Measurements from ENCODE around the gene IL1RAP. TPM values are rescaled to one million over a fixed set of nuclear protein-coding genes. Genes with fewer than 3 reads are reported as not detected.
A peak's percentile ranks its signal among the peaks of the same experiment; 100 is the strongest.

Gene IL1RAP
- total and polyA plus RNA-seq, 2 experiments from 2014 or later, result 3.2 to 8.9 TPM

DNA sequence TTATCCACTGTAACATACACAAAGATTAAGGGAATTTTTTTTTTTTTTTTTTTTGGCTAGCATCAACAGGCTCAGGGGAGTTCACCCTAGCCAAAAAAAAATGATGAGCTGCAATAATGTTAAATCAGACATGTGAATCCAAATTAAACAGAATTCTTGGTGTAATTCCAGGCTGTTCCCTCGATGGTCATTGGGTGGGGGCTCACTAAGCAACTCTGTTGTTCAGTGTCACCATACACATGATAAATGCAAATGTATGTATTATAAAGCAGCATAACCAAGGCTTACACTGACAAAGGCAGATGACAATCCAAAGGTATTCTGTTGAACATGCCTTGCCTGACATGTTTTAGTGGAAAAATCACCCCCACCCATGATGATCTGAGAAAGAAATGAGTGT is 29.0 kb downstream of the IL1RAP start:
- Histone ChIP-seq H3K27me3 (no peaks in the 10 kb centered on the region), H3K4me3 (no peak overlapping the region), H3K4me1 (ENCODE audit: low read depth) (peaks cover 9% of the 10 kb centered on the region), H3K27ac (no peak overlapping the region), H3K9me3 (ENCODE audit: low read depth) (no peaks in the 10 kb centered on the region), H3K36me3 (no peaks in the 10 kb centered on the region)
- TF ChIP-seq, protein P1, sequence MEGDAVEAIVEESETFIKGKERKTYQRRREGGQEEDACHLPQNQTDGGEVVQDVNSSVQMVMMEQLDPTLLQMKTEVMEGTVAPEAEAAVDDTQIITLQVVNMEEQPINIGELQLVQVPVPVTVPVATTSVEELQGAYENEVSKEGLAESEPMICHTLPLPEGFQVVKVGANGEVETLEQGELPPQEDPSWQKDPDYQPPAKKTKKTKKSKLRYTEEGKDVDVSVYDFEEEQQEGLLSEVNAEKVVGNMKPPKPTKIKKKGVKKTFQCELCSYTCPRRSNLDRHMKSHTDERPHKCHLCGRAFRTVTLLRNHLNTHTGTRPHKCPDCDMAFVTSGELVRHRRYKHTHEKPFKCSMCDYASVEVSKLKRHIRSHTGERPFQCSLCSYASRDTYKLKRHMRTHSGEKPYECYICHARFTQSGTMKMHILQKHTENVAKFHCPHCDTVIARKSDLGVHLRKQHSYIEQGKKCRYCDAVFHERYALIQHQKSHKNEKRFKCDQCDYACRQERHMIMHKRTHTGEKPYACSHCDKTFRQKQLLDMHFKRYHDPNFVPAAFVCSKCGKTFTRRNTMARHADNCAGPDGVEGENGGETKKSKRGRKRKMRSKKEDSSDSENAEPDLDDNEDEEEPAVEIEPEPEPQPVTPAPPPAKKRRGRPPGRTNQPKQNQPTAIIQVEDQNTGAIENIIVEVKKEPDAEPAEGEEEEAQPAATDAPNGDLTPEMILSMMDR (IDR thresholded peaks at IDR 0.05; ENCODE audit: low read depth, low read length), result no peak
- no peak for DNase-seq (ENCODE audit: low read depth in 1 of 2, low spot score in 1 of 2)

DNA sequence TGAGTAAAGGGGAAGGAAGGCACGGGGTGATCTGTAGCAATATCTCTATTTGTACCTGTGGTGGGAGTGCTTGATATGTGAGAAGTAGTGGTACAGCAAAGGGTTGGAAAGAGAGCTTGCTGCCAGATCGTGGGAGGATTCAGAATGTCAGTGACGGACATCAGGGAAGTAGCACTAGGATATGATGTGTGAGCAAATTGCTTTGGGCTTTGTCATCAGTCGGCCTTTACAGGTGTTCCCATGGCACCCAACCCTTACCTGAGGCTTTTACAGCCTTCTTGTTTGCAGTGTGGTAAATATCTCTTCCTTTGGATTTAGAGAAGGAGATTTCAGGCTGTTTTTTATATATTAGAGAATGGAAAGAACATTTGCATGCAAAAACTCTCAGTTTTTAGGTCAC is 29.8 kb downstream of the IL1RAP start:
- Histone ChIP-seq H3K4me3 (no peak overlapping the region), H3K27me3 (no peaks in the 10 kb centered on the region), H3K36me3 (no peaks in the 10 kb centered on the region), H3K27ac (no peak overlapping the region), H3K4me1 (ENCODE audit: low read depth) (peaks cover 12% of the 10 kb centered on the region), H3K9me3 (ENCODE audit: low read depth) (no peaks in the 10 kb centered on the region)
- TF ChIP-seq, protein P1 (IDR thresholded peaks at IDR 0.05; ENCODE audit: low read depth, low read length), result no peak
- no peak for DNase-seq (ENCODE audit: low read depth in 1 of 2, low spot score in 1 of 2)

DNA sequence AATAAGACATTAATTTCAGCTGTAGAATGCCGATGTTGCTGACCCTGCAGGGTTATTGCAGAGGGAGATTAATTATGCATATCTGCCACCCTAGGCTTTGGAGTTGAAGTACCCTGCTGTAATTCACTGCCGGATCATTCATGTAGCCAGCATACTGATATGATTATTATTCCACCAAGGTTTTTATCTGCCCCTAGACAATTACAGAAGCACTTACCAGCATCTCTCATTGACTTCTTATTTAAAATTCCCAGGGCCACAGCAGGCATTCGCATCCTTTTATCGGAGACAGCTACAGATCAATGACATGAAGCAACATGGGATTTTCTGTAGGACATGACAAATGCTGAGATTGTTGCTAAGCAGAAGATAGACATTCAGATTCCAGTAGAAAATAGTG is 31.3 kb downstream of the IL1RAP start:
- no peak overlapping the region for H3K27ac ChIP-seq
- no peaks in the 10 kb centered on the region for H3K27me3 ChIP-seq
- DNase-seq (ENCODE audit: low read depth in 1 of 2, low spot score in 1 of 2), result no peak
- no peaks in the 10 kb centered on the region for H3K36me3 ChIP-seq
- TF ChIP-seq, protein P1 (IDR thresholded peaks at IDR 0.05; ENCODE audit: low read depth, low read length), result no peak
- H3K9me3 ChIP-seq (ENCODE audit: low read depth), result no peaks in the 10 kb centered on the region
- no peak overlapping the region for H3K4me3 ChIP-seq
- H3K4me1 ChIP-seq (ENCODE audit: low read depth), result peaks cover 13% of the 10 kb centered on the region

DNA sequence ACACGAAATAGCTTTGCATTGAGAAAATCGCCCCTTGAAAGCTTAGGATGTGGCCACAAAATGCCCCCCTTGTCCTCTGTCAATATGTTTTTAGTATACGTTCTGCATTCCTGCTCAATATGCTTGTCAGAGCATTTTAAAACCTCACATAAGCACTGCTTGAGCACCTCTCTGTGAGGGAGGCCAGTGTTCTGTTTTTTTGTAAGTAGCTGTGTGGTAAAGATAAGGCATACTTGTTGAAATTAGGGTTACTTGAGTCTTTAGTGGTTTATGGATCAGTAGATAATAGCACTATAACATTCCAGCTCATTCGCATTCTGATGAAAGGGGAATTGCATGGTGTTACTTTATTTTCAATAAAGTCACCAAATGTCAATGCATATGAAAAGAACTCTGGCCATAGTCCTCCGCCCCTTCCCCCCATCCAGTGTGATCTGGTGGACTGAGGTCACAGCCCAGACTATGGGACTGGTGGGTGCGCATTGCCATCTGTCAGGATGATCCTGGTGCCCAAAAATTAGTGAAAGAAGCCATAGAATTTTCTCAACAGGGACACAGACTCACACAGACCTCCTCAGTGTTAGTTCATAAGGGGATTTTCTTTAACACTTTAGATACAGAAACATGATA is 33.1 kb downstream of the IL1RAP start:
- Histone ChIP-seq H3K36me3 (no peaks in the 10 kb centered on the region), H3K4me1 (ENCODE audit: low read depth) (peaks cover 13% of the 10 kb centered on the region), H3K27me3 (no peaks in the 10 kb centered on the region), H3K27ac (no peak overlapping the region), H3K4me3 (no peak overlapping the region), H3K9me3 (ENCODE audit: low read depth) (no peaks in the 10 kb centered on the region)
- peak; percentile 28 to 30 for DNase-seq (ENCODE audit: low read depth in 1 of 2, low spot score in 1 of 2)
- TF ChIP-seq, protein P1 (IDR thresholded peaks at IDR 0.05; ENCODE audit: low read depth, low read length), result no peak

DNA sequence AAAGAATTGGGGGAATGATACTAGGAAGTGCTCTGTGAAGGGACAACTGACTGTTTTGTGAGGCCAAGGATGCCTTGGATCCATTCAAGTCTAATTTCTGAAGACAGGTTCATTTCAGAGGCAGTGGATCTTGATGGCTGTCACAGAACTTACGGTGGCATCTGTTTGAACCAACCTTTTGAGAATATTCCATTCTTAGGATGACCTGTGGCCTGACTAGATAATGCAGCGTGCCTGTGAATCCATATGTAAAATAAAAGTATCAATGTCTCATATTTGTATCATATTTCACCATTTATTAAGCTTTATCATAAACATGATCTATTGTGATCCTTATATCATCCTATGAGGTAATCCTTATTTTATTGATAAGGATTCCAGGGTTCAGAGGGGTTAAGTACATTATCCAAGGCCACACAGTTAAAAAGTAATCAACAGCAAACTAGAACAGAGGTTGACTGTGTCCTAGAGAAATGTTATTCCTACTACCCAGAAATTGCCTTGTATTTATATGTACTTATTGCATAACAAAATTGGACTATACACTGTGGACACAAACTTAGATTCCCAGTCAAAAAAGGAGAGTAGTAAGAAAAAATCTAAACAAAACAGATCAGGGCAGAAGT is 34.3 kb downstream of the IL1RAP start:
- no peak for DNase-seq (ENCODE audit: low read depth in 1 of 2, low spot score in 1 of 2)
- Histone ChIP-seq H3K27me3 (no peaks in the 10 kb centered on the region), H3K4me3 (no peak overlapping the region), H3K36me3 (no peaks in the 10 kb centered on the region), H3K4me1 (ENCODE audit: low read depth) (peaks cover 13% of the 10 kb centered on the region), H3K9me3 (ENCODE audit: low read depth) (no peaks in the 10 kb centered on the region), H3K27ac (no peak overlapping the region)
- TF ChIP-seq, protein P1 (IDR thresholded peaks at IDR 0.05; ENCODE audit: low read depth, low read length), result no peak

Data from cardiac muscle cell (in vitro differentiated cells and primary cell).